Stimulated activated CD4-positive, alpha-beta T cell treated with anti-CD3 and anti-CD28 coated beads, Interleukin-1b, Interleukin-23, amount 100 ng/mL, for 24 hours (primary cell): ENCODE measurements around the gene IQCM.
"Not testable (repeated sequence)": the region's sequence is repeated elsewhere in the genome, so short reads cannot be mapped to it uniquely, and the experiment has no call there.

Source experiments
- DNase-seq, 4 experiments: peaks; one replicate each; pipeline ENCODE4 v3.0.0-alpha.2; 2020; ENCODE audit warnings: low read depth in 4 of 4, low spot score in 1 of 4

IQCM gene

DNA sequence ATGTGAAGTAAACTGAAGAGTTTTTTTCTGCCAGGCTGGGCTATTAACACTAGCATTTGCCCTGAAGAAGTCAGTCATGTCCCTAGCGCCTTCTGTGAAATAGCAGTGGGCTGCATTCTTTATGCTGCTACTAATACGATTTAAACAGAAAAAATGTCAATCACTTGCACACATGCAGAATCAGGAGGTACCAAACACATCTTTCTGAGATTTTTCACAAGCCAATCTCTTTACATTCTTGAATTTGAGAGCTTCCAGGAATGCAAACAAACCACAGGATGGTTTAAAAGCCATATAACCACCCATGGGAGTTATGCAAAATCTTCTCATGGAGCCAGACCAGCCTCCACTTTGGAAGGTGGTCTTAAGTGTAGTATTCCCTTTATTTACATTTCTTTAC, 220.1 kb downstream of the IQCM start:
- DNase-seq, result no peak

GRCh38 chr4:149589826-149590225, 225.8 kb downstream of the IQCM start:
- no peak for DNase-seq

DNA sequence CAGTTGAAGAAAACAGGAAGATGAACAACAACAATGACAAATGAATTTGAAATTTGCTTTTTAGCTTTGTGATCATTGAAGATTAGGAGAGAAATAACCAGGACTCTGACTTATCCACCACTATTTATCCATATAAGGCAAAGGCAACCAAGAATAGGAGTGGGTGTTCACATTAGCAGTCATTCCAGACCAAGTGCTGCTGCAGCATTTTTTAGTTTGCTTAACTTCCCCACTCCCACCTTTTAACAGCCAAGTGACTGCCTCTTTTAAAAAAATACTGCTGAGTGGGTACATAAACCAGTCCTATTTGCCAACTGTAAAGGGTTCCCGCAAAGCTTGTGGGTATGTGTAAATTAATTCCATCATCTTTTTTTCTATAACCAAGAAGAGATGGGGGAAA, 230.9 kb downstream of the IQCM start:
- no peak for DNase-seq

GRCh38 chr4:149574971-149575370, 240.7 kb downstream of the IQCM start:
- DNase-seq, result no peak

- no peak for DNase-seq
Measured at GRCh38 chr4:149572716-149573115, 242.9 kb downstream of the IQCM start.

DNA sequence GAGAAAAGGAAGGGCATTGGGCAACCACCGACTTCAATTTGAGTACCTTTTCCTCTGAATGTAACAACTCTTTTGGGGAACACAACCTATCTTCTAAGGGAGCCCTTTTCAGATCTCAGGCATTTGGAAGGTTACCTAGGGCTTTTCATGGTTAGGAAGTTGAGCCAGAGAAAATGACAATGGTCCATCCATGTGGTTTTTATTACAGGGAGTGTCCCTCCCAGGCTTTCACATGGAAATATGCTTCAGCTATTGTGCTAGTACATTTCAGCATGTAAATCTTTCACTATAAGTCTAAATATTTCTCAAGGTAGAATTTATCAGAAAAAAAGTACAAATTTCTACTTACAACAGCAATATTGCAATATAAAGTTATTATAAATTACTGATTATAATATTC, 259.8 kb downstream of the IQCM start:
- no peak for DNase-seq

- no peak for DNase-seq
Measured at GRCh38 chr4:149555146-149555545, 260.5 kb downstream of the IQCM start.

GRCh38 chr4:149553959-149554520, 261.6 kb downstream of the IQCM start:
- no peak for DNase-seq

- DNase-seq, result no peak
Measured at GRCh38 chr4:149552601-149553000, 263.0 kb downstream of the IQCM start.

DNA sequence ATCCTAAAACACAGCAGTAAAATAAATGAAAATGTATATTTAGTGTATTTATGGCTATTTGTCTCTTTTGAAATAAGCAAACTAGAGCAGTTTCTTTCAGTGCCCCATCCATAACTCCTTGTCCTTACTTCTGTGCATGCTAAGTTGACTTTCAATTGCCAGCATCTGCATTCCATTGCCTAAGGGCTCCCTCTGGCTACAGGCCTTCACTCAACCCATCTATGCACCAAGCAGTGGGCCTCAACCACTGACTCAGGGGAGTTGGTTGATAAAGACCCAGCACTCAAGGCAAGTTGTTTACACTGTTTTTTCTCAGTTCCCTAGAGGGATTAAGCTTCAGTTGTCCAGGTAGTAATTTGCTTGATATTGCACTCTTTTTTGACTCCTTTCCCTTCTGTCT, 265.7 kb downstream of the IQCM start:
- no peak for DNase-seq

DNA sequence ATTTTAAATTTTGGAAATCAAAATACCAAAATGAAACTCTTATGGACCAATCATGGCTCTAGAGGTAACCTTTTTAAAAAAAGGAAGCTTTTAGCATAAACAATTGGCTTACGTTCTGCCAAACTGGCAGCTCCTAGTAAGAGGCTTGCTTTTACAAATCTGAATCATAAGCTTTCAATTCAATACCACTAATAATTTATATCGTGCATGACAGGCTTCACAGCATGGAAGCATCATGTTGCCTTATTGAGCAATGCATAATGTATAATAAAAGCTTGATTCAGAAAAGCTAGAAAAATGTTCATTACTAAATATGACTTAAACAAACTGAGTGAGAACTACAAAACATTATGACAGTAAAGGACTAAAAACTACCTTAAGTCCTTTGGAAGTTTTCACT, 280.9 kb downstream of the IQCM start:
- no peak for DNase-seq

DNA sequence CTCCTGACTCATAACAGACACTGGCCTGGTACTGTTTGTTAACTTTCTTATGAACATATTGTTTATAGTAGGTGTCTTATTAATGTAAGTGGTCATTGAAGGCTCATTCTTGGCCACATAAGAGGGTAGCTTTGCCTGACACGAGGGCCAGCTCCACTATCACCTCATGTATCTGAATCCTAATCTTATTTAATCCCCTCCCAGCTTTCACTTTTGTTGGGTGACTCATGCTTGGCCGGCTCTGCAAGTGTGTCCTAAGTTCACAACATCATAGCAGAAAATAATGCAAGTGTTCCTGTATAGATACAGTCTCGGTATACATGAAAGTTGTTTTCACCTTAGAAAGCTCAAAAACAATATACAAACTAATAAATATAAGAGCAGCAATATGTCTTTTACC, 283.8 kb downstream of the IQCM start:
- DNase-seq, result no peak

- DNase-seq, result no peak
Measured at GRCh38 chr4:149523039-149523438, 292.6 kb downstream of the IQCM start.

DNA sequence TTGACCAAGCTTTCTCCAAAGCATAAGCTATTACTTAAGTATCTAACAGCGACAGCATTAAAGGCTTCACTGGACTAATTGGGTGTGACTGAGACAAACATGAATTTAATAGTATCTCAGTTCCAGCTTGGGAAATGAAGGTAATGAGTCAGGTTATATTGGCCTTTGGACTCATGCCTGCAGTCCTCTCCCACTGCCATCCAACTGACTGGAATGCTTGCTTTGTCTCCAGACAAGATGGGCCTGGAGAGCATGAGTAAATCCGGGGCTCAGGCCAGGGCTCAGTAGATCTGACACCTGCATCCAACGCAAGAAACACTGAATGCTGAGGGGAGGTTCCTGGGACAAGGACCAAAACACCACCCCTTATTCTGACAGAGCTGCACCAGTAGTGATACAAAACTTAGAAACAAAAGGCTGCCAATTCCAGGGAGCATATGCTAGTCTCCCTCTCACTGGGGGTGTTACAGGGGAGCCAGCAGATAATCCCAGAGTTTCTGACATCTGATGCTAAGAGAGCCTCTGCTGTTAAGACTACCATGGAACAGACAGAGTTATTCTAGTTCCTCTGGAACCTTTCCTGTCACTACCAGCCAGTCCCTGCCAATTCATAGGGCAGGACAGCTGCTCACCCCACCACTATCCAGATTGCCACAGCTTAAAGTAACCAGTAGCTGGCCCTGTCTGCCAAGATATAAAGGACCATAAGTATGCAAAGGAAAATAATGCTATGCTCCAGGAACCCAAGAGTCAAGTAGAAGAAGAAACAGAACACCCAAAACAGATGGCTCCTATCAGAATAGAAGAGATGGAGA, 293.8 kb downstream of the IQCM start:
- no peak for DNase-seq

DNA sequence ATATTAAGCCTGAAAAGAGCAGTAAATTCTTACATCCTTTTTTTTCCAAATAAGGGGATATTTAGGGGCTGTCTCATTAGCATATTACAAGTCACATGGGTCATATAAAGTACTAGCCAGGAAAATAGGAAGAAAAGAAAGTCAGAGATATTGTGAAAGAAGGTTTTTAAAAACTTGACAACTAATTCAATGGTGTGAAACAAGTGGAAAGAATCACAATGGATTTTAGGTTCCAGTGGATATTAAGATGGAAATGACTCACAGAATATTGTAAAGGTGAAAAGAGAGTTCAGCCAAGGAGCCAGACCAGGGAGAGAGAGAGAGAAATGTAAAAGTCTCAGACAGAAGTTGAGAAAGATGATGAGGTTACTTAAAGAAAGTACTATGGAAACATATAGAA, 297.2 kb downstream of the IQCM start:
- DNase-seq, result no peak

DNA sequence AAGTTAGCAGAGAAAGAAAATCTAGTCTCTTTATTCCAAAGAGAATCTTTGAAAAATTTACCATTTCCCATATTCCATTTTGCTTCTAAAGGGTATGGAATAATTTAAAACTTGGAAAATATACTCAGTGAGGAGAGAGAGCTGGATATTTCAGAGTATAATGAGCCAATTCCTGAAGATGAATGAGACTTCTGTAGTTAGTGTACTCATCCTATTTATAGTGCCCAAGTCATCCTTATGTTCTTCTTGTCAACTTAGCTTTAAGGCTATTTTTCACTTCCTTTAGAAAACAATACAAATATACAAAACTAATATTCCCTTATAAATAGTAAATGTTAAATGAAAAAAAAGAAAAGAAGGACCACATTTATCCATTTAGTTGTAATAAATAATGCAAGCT, 302.6 kb downstream of the IQCM start:
- no peak for DNase-seq

DNA sequence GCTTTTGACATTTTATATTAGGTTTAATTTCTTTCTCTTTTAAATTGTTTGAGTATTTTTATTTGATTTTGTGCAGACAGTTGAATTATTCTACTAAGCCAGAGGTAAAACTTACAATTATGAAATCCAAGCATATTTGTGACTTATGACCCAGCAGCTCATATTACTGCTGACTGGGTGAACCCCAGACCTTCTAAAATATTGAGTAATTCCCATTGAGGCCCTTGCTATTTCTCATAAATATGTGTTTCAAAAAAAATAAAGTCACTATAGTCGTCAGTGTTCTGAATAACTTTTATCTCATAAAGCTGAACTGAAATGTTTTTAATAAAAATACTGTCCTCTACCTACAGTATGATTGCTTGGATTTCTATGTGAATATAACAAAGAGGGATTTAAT, 303.1 kb downstream of the IQCM start:
- no peak for DNase-seq

DNA sequence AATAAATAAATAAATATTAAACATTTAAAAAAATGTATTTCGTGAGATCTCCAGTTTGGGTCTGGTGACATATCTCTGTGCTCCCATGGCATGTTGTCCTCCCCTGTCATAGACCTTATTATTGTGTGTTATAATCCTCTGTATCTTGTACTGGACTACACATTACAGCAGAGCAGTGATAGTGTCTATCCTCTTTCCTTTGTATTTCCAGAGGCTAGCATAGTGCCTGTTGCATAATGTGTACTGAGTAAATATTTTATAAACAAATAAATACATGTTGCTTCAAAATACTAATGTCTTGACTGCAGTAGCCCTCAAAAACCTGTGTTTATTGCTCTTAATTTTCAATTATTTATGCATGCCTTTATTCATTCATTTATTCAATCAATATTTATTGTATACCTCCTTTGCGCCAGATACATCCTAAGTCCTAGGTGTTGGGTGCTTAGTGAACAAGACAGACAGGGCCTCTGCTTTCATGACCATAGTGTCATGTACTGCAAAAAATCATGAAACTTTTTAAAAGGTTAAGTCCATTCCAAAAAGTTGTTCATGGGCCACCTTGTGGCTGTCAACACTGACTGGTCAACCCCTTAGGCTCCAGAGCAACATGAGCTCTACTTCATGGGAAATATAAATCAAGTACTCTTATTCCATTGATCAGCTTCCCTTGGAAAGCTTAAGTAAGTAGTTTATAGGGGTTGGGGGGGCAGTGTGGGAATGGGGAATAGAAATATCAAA, 303.9 kb downstream of the IQCM start:
- no peak for DNase-seq

- DNase-seq, result not testable (repeated sequence)
Measured at GRCh38 chr4:149507309-149507708, 308.3 kb downstream of the IQCM start.

GRCh38 chr4:149500806-149501205, 314.8 kb downstream of the IQCM start:
- DNase-seq, result no peak

DNA sequence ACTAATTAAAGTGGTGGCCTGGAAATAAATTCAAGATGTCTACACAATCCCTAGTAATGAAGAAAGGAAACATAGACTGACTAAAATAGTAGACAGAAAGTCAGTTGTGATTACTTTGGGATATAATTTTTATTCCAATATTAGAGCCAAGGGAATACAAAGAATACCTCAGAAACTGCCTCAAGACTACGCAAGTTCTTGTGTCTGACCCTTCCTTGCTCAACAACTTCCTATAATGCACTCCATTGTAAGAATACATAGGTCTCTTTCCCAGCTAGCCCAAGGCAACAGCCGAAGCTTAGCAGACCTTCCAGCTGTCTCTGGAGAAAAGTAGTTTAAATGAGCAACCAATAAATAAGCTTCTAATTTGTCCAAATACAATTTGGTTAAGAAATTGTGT, 315.9 kb downstream of the IQCM start:
- DNase-seq, result no peak

DNA sequence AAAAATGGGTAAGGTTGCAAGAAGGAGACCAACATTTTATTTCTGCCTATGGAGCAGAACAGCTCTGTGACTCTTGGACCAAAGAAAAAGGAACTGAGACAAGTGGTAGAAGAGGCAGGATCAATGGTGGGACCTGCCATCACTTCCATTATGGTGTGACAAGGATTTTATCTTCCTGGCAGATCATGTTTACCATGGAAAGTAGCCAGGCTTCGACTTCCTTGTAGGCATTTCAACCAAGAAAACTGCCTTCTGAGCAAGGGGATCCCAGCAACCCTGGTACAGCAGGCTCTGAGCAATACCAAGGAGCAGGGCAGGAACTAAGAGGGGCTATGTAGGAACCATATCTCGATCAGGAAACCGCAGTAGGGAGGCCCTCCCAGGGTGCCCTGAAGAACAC, 317.4 kb downstream of the IQCM start:
- no peak for DNase-seq
